HG03378 (cell line): ENCODE data around the gene TAMALIN.

Source experiments
- ATAC-seq: cut with Tn5 transposase; IDR thresholded peaks from one replicate; pipeline ENCODE4 v1.9.1; 2021; ENCODE audit warnings: mild to moderate bottlenecking, moderate library complexity; ENCODE audit not compliant: unreplicated experiment

TAMALIN gene

GRCh38 chr12:52011602-52012214 is 5.0 kb downstream of the TAMALIN start:
- ATAC-seq = no peak

GRCh38 chr12:52013626-52014310 is 7.0 kb downstream of the TAMALIN start:
- ATAC-seq = no peak

GRCh38 chr12:52014567-52015530 is 8.1 kb downstream of the TAMALIN start:
- ATAC-seq = no peak

GRCh38 chr12:52015532-52016041 is 8.8 kb downstream of the TAMALIN start:
- no peak for ATAC-seq

GRCh38 chr12:52018433-52019112 is 11.8 kb downstream of the TAMALIN start:
- ATAC-seq = no peak

- no peak for ATAC-seq
These were observed 12.5 kb downstream of the TAMALIN start for GRCh38 chr12:52019113-52019770.

- no peak for ATAC-seq
These were observed 14.0 kb downstream of the TAMALIN start for GRCh38 chr12:52020539-52021336.

- no peak for ATAC-seq
These were observed 16.1 kb downstream of the TAMALIN start for GRCh38 chr12:52022841-52023181.

- no peak for ATAC-seq
These were observed 16.6 kb downstream of the TAMALIN start for GRCh38 chr12:52023182-52023975.

GRCh38 chr12:52023976-52024688 is 17.4 kb downstream of the TAMALIN start:
- ATAC-seq = no peak

- no peak for ATAC-seq
These were observed 18.1 kb downstream of the TAMALIN start for GRCh38 chr12:52024845-52025230.

- no peak for ATAC-seq
These were observed 19.5 kb downstream of the TAMALIN start for GRCh38 chr12:52026263-52026662.

GRCh38 chr12:52027085-52027843 is 20.5 kb downstream of the TAMALIN start:
- ATAC-seq = no peak

GRCh38 chr12:52029685-52030084 is 22.9 kb downstream of the TAMALIN start:
- ATAC-seq = no peak

- no peak for ATAC-seq
These were observed 25.7 kb downstream of the TAMALIN start for GRCh38 chr12:52032446-52032803.

- ATAC-seq = peak; percentile 85
These were observed 26.2 kb downstream of the TAMALIN start for GRCh38 chr12:52032804-52033445.
